Right cardiac atrium (tissue), 5 donors: Measurements from ENCODE around the gene SAXO2. TPM values are rescaled to one million over a fixed set of nuclear protein-coding genes. Genes with fewer than 3 reads are reported as not detected.
"Not testable (repeated sequence)": the region's sequence is repeated elsewhere in the genome, so short reads cannot be mapped to it uniquely, and the experiment has no call there.

Experiments
- ATAC-seq, 2 donors: fragments of 200-7000 bp; cut with Tn5 transposase; one replicate each; pipeline versions ENCODE4 v1.8.0 to v1.9.1; 2020; ENCODE audit warnings: moderate library complexity in 2 of 2, mild to moderate bottlenecking in 1 of 2
- DNase-seq, 3 donors: peaks; one replicate each; pipeline ENCODE4 v3.0.0-alpha.2; 2020
- H3K27ac ChIP-seq: one replicate; pipeline ENCODE4 v1.5.1; 2013; ENCODE audit warnings: mild to moderate bottlenecking, low read length, control low read depth, moderate library complexity
- H3K27me3 ChIP-seq: one replicate; pipeline ENCODE4 v1.6.1; 2013; ENCODE audit not compliant: control insufficient read depth, insufficient read depth
- H3K4me1 ChIP-seq: one replicate; pipeline ENCODE4 v1.6.1; 2013; ENCODE audit warnings: low read length; ENCODE audit not compliant: control insufficient read depth, insufficient read depth
- H3K4me3 ChIP-seq: one replicate; pipeline ENCODE4 v1.5.1; 2013; ENCODE audit warnings: low read length, control low read depth
- H3K9me3 ChIP-seq: one replicate; pipeline ENCODE4 v1.6.1; 2013; ENCODE audit warnings: low read length; ENCODE audit not compliant: control insufficient read depth
- WGBS: extraction: QIAGEN DNeasy Blood & Tissue Kit; methylation state at CpG from one replicate; pipeline ENCODE4 v1.1.7; 2013; 5-methylcytosine and 5-hydroxymethylcytosine counted together
- intact Hi-C, 4 donors: fragments of 100-400 bp; cut with DNase I; formaldehyde crosslinking; loops; one replicate each; pipeline versions ENCODE4 v1.11.0 to v1.14.0; 2022 to 2023
- polyA plus RNA-seq: library from polyadenylated mRNA; stranded (reverse); fragments of 200-250 nt; gene quantifications from one replicate; pipeline ENCODE4 v1.2.3, GENCODE V29; 2013
- total RNA-seq, 4 donors: library from RNA; stranded (reverse); fragmentation: NEBNext Ultra II Directional; extraction: Animal tissue kit (Norgen Biotek cat#: 25700); gene quantifications; one replicate each; pipeline ENCODE4 v1.2.1, GENCODE V29; 2021
- donor health status: healthy with polysubstance abuse.
- donor health status: DM: no; HTN: yes; CAD: no.
- donor health status: DM: no; HTN: no; CAD: no.
- donor health status: DM: no; HTN: yes; CAD: no; lungs with severe emphysema.
- donor health status: DM: yes; HTN: yes; CAD: no.

The SAXO2 gene
- total and polyA plus RNA-seq, 5 donors: 1.8 to 4.3 (median 2.6) TPM

- H3K4me1 ChIP-seq, H3K27me3 ChIP-seq, DNase-seq, H3K27ac ChIP-seq, H3K4me3 ChIP-seq, H3K9me3 ChIP-seq, ATAC-seq, intact Hi-C loops: not testable (repeated sequence)
- WGBS: 93% methylated on average over 5 of the region's 5 CpGs
Observed at GRCh38 chr15:82245956-82246355, 16.7 kb upstream of the SAXO2 start.

GRCh38 chr15:82248261-82248660 is 14.4 kb upstream of the SAXO2 start:
- H3K27ac ChIP-seq, H3K9me3 ChIP-seq, ATAC-seq, DNase-seq, H3K27me3 ChIP-seq, H3K4me3 ChIP-seq, H3K4me1 ChIP-seq, intact Hi-C loops: not testable (repeated sequence)
- WGBS: 90% methylated on average over 3 of the region's 3 CpGs

GRCh38 chr15:82261566-82262421 is 824 bp upstream of the SAXO2 start:
- WGBS: 3% methylated on average over 19 of the region's 19 CpGs
- ATAC-seq (peak; percentile 30 to 62), DNase-seq (peak in 2 of 3 donors; percentile 21 to 37)
- intact Hi-C loops, H3K9me3 ChIP-seq, H3K27ac ChIP-seq, H3K27me3 ChIP-seq, H3K4me1 ChIP-seq: not testable (repeated sequence)
- H3K4me3 ChIP-seq: peak overlapping the region; percentile 78

- no peak overlapping the region for H3K27ac ChIP-seq
Observed at GRCh38 chr15:82263350-82263749, 732 bp downstream of the SAXO2 start.

GRCh38 chr15:82267137-82267536 is 4.5 kb downstream of the SAXO2 start:
- H3K27me3 ChIP-seq, intact Hi-C loops: not testable (repeated sequence)

More at GRCh38 chr15:82263350-82263749, 732 bp downstream of the SAXO2 start:
- WGBS: 30% methylated on average over 3 of the region's 3 CpGs
- no peak for DNase-seq
- Histone ChIP-seq H3K4me1 (peaks cover 2% of the 10 kb centered on the region), H3K27me3 (no peaks in the 10 kb centered on the region), H3K4me3 (peak overlapping the region; percentile 78), H3K9me3 (no peaks in the 10 kb centered on the region)
- ATAC-seq: no peak
- intact Hi-C loops: no loop called here

GRCh38 chr15:82268454-82268853 is 5.8 kb downstream of the SAXO2 start:
- WGBS: 27% methylated on average over 2 of the region's 2 CpGs
- ATAC-seq, H3K9me3 ChIP-seq, intact Hi-C loops, H3K4me1 ChIP-seq, DNase-seq, H3K27me3 ChIP-seq, H3K4me3 ChIP-seq, H3K27ac ChIP-seq: not testable (repeated sequence)

More at GRCh38 chr15:82267137-82267536, 4.5 kb downstream of the SAXO2 start:
- not testable (repeated sequence) for DNase-seq, H3K27ac ChIP-seq, H3K4me3 ChIP-seq, ATAC-seq, H3K9me3 ChIP-seq, H3K4me1 ChIP-seq
- WGBS: 52% methylated on average over 2 of the region's 2 CpGs

GRCh38 chr15:82272154-82272553 is 9.5 kb downstream of the SAXO2 start:
- Histone ChIP-seq H3K27ac (no peak overlapping the region), H3K27me3 (no peaks in the 10 kb centered on the region), H3K9me3 (no peaks in the 10 kb centered on the region), H3K4me3 (no peak overlapping the region), H3K4me1 (no peaks in the 10 kb centered on the region)
- intact Hi-C loops: no loop called here
- no peak for DNase-seq
- WGBS: 62% methylated on average over 2 of the region's 2 CpGs
- no peak for ATAC-seq

- no peak overlapping the region for H3K27ac ChIP-seq
- DNase-seq (no peak), ATAC-seq (no peak)
- no peaks in the 10 kb centered on the region for H3K27me3 ChIP-seq
- no peak overlapping the region for H3K4me3 ChIP-seq
- no peaks in the 10 kb centered on the region for H3K9me3 ChIP-seq
- no peaks in the 10 kb centered on the region for H3K4me1 ChIP-seq
- intact Hi-C loops: no loop called here
Observed at GRCh38 chr15:82275410-82275809, 12.8 kb downstream of the SAXO2 start.

- H3K4me1 ChIP-seq, ATAC-seq, intact Hi-C loops, H3K27ac ChIP-seq, H3K9me3 ChIP-seq, DNase-seq, H3K27me3 ChIP-seq, H3K4me3 ChIP-seq: not testable (repeated sequence)
Observed at GRCh38 chr15:82281276-82281675, 18.7 kb downstream of the SAXO2 start.

- DNase-seq, H3K4me1 ChIP-seq, intact Hi-C loops, H3K9me3 ChIP-seq, H3K27ac ChIP-seq, H3K4me3 ChIP-seq, ATAC-seq, H3K27me3 ChIP-seq: not testable (repeated sequence)
- whole genome bisulfite sequencing: 87% methylated on average over 4 of the region's 4 CpGs
Observed at GRCh38 chr15:82282386-82282785, 19.8 kb downstream of the SAXO2 start.

GRCh38 chr15:82284381-82284780 is 21.8 kb downstream of the SAXO2 start:
- H3K4me3 ChIP-seq, H3K27me3 ChIP-seq, H3K4me1 ChIP-seq, H3K9me3 ChIP-seq, H3K27ac ChIP-seq, DNase-seq, ATAC-seq, intact Hi-C loops: not testable (repeated sequence)
- WGBS: 78% methylated on average over 1 of the region's 2 CpGs
